T-cell (primary cell): Measurements from ENCODE around the gene CUTA. TPM values are rescaled to one million over a fixed set of nuclear protein-coding genes. Genes with fewer than 3 reads are reported as not detected.

Experiments used
- ATAC-seq, 4 experiments: fragments of 200-7000 bp in 3 of 4; fragments of 150-1000 bp in 1 of 4; cut with Tn5 transposase; replicated peaks in 1 of 4; 1 replicate in 3 of 4; 2 replicates in 1 of 4; pipeline ENCODE4 v1.10.0; 2021; ENCODE audit warnings: moderate library complexity in 3 of 4, mild to moderate bottlenecking in 2 of 4, moderate number of reproducible peaks in 1 of 4
- CTCF ChIA-PET, 2 donors: fragments of 300-600 bp; sonication (Branson Sonifier 250); formaldehyde crosslinking; loops; one replicate each; lab custom pipeline; 2022; ENCODE audit warnings: antibody characterized with exemption in 2 of 2; lab: Charles Lee
- POLR2A ChIA-PET, 2 donors: fragments of 300-600 bp; sonication (Branson Sonifier 250); formaldehyde crosslinking; loops; one replicate each; lab custom pipeline; 2022; ENCODE audit warnings: antibody characterized with exemption in 2 of 2; lab: Charles Lee
- DNase-seq, 35 experiments: peaks; one replicate each; pipeline versions ENCODE4 v3.0.0 to v3.0.0-alpha.2; 2013 to 2023
- H3K27ac ChIP-seq: one replicate; pipeline ENCODE4 v1.5.1; 2013; ENCODE audit warnings: low read length
- H3K27me3 ChIP-seq, 2 experiments: replicated peaks in 1 of 2; 1 replicate in 1 of 2; 2 replicates in 1 of 2; pipeline versions ENCODE4 v1.6.1 to v1.7.0; 2013; ENCODE audit warnings: low read length in 1 of 2, mixed read lengths in 1 of 2; ENCODE audit not compliant: control insufficient read depth in 2 of 2, insufficient read depth in 2 of 2; ENCODE audit errors: extremely low read depth in 1 of 2
- H3K36me3 ChIP-seq, 2 donors: 1 replicate in 1 of 2; 2 replicates in 1 of 2; pipeline versions ENCODE4 v1.6.1 to v1.7.0; 2013; ENCODE audit warnings: low read length in 1 of 2; ENCODE audit not compliant: control insufficient read depth in 2 of 2, insufficient read depth in 1 of 2; ENCODE audit errors: extremely low read depth in 1 of 2
- H3K4me1 ChIP-seq, 2 experiments: 1 replicate in 1 of 2; 2 replicates in 1 of 2; pipeline versions ENCODE4 v1.6.1 to v1.7.0; 2013; ENCODE audit warnings: low read length in 2 of 2, mixed read lengths in 1 of 2; ENCODE audit not compliant: insufficient read depth in 2 of 2, control insufficient read depth in 1 of 2; ENCODE audit errors: extremely low read depth in 1 of 2
- H3K4me3 ChIP-seq, 2 donors: 1 replicate in 1 of 2; 2 replicates in 1 of 2; pipeline versions ENCODE4 v1.5.1 to v1.7.0; 2013; ENCODE audit warnings: mild to moderate bottlenecking in 2 of 2, low read length in 1 of 2, moderate library complexity in 1 of 2; ENCODE audit not compliant: control insufficient read depth in 1 of 2; ENCODE audit errors: extremely low read depth in 1 of 2
- H3K9me3 ChIP-seq: 2 replicates; pipeline ENCODE4 v1.7.0; 2013
- H3K27ac Mint-ChIP-seq, 2 donors: one replicate each; pipeline ENCODE4 v1.8.0; 2020 to 2021; ENCODE audit warnings: mild to moderate bottlenecking in 2 of 2, mixed read lengths in 2 of 2
- H3K27me3 Mint-ChIP-seq, 2 donors: one replicate each; pipeline ENCODE4 v1.8.0; 2021 to 2022; ENCODE audit warnings: mixed read lengths in 2 of 2
- H3K36me3 Mint-ChIP-seq: one replicate; pipeline ENCODE4 v1.8.0; 2021; ENCODE audit warnings: mixed read lengths
- H3K4me1 Mint-ChIP-seq, 3 donors: one replicate each; pipeline ENCODE4 v1.8.0; 2020 to 2022; ENCODE audit warnings: mixed read lengths in 3 of 3, mild to moderate bottlenecking in 1 of 3
- H3K4me3 Mint-ChIP-seq, 3 donors: one replicate each; pipeline ENCODE4 v1.8.0; 2020 to 2022; ENCODE audit warnings: mild to moderate bottlenecking in 3 of 3, mixed read lengths in 3 of 3, moderate library complexity in 3 of 3
- H3K9me3 Mint-ChIP-seq, 3 donors: one replicate each; pipeline ENCODE4 v1.8.0; 2020 to 2022; ENCODE audit warnings: mixed read lengths in 3 of 3
- WGBS: methylation state at CpG from one replicate; pipeline ENCODE4 v1.1.5; 2013; ENCODE audit warnings: missing lambda C conversion rate; ENCODE audit not compliant: insufficient coverage; 5-methylcytosine and 5-hydroxymethylcytosine counted together
- total RNA-seq, 35 experiments: library from RNA in 6 of 35; stranded (reverse) in 6 of 35; fragments of 120-200 nt in 1 of 35; gene quantifications; one replicate each; pipeline versions ENCODE4 v1.2.1 to v1.2.4 and lab custom pipeline; 2013 to 2026

Gene CUTA
- total RNA-seq, 5 donors from 2014 or later (not counting 1 experiment from before 2014, with no cell fraction given), result 169 to 184 (median 176) TPM

DNA sequence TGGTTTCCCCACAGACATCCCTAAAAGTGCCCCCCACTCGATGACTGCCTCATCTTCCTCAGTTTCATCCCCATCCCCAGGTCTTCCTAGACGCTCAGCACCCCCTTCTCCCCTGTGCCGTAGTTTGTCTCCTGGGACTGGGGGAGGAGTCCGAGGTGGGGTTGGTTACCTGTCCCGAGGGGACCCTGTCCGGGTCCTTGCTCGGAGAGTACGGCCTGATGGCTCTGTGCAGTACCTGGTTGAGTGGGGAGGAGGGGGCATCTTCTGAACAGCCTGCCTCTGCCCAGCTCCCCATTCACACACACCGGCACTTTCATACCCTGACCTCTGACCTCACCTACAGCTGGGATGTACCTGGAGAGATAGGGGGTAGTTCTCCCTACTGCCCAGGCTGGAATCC lies 2.1 kb downstream of the CUTA start:
- Histone ChIP-seq H3K9me3 (no peaks in the 10 kb centered on the region), H3K27me3 (no peaks in the 10 kb centered on the region), H3K4me1 (peaks cover 23 to 90% of the 10 kb centered on the region in 2 experiments), H3K4me3 (no peak overlapping the region), H3K36me3 (peaks cover 0 to 49% of the 10 kb centered on the region in 2 donors), H3K27ac (peak overlapping the region; percentile 98)
- Mint-ChIP-seq H3K4me1 (peaks cover 76 to 87% (median 81%) of the 10 kb centered on the region in 3 donors), H3K36me3 (peaks cover 35% of the 10 kb centered on the region), H3K4me3 (peak overlapping the region; percentile 18 to 94 (median 61)), H3K9me3 (no peaks in the 10 kb centered on the region), H3K27me3 (no peaks in the 10 kb centered on the region), H3K27ac (peak overlapping the region; percentile 55 to 96)
- no CpG with 5 or more reads among the region's 9 CpGs for WGBS
- CTCF ChIA-PET, result interaction anchor here in 1 of 2 donors (1.0 kb wide), 1 partner anchor 11 kb away, joined by 3 read pairs; no protein-coding TSS in a partner anchor
- DNase-seq (no peak), ATAC-seq (no peak)
- POLR2A ChIA-PET, result no interaction called here

DNA sequence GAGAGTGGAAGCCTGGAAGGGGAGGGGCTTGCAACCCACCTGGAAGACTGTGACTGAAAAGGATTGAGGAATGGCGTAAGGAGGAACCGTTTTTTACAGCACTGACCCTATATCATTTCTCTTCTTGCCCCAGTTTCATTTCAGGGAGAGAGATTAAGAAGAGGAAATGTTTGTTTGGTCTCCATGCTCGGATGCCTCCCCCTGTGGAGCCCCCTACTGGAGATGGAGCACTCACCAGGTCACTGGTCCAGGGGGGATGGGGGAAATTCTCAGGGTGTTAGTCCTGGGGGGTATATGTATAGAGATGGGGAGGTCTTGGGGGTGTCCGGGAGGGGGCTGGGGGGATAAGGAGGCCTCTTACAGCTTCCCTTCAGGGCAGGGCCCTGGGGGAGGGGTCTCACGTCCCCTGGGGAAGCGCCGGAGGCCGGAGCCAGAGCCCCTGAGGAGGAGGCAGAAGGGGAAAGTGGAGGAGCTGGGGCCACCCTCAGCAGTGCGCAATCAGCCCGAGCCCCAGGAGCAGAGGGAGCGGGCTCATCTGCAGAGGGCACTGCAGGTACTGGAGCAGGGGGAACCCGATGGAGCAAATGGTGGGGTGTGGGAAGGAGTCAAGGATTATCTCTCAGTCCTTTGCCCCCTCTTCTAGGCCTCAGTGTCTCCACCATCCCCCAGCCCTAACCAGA lies 3.2 kb downstream of the CUTA start:
- DNase-seq (peak in 2 of 35 experiments; percentile 19 to 42), ATAC-seq (no peak)
- no peaks in the 10 kb centered on the region for H3K9me3 Mint-ChIP-seq
- POLR2A ChIA-PET, result interaction anchor here in 1 of 2 donors (0.6 kb wide), 1 partner anchor 97 kb away, joined by 5 read pairs; no protein-coding TSS in a partner anchor
- CTCF ChIA-PET, result no interaction called here
- 81% methylated on average over 5 of the region's 12 CpGs for WGBS
- no peak overlapping the region for H3K27ac ChIP-seq
- no peaks in the 10 kb centered on the region for H3K9me3 ChIP-seq
- H3K36me3 Mint-ChIP-seq, result peaks cover 35% of the 10 kb centered on the region
- peaks cover 75 to 83% (median 81%) of the 10 kb centered on the region in 3 donors for H3K4me1 Mint-ChIP-seq
- H3K36me3 ChIP-seq, result peaks cover 0 to 49% of the 10 kb centered on the region in 2 donors
- peaks cover 23 to 86% of the 10 kb centered on the region in 2 experiments for H3K4me1 ChIP-seq
- peak overlapping the region in 2 of 3 donors; percentile 25 to 94 for H3K4me3 Mint-ChIP-seq
- H3K4me3 ChIP-seq, result no peak overlapping the region
- no peaks in the 10 kb centered on the region for H3K27me3 Mint-ChIP-seq
- H3K27ac Mint-ChIP-seq, result peak overlapping the region in 1 of 2 donors; percentile 44
- no peaks in the 10 kb centered on the region for H3K27me3 ChIP-seq

DNA sequence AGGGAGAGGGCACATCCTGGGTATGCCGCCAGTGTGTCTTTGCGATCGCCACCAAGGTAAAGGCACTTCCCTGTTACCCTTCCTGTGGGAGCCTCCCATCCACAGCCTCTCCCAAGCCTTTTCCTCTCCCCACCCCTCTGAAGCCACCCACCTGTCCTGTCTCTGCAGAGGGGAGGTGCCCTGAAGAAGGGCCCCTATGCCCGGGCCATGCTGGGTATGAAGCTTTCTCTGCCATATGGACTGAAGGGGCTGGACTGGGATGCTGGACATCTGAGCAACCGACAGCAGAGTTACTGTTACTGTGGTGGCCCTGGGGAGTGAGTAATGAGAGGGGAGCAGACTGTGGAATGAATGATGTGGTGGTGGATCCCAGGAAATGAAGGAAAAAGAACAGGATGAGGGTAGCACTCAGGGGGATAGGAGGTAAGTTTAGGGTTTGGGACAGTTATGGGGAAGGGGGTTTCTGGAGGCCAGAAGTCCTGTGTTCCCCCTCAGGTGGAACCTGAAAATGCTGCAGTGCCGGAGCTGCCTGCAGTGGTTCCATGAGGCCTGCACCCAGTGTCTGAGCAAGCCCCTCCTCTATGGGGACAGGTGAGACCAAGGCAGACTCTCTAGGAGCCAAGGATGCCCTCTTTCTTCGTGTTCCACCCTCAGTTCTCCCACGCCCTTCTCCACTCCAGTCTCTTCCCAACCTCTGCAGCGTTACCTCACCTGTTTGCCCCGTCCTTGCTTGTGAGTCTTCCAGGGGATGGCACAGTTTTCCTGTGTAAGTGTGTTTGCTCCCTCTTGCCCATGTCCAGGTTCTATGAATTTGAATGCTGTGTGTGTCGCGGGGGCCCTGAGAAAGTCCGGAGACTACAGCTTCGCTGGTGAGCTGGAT lies 4.4 kb downstream of the CUTA start:
- Mint-ChIP-seq H3K36me3 (peaks cover 35% of the 10 kb centered on the region), H3K9me3 (no peaks in the 10 kb centered on the region), H3K4me1 (peaks cover 67 to 78% (median 76%) of the 10 kb centered on the region in 3 donors), H3K27me3 (no peaks in the 10 kb centered on the region), H3K4me3 (peak overlapping the region; percentile 32 to 94 (median 84)), H3K27ac (peak overlapping the region; percentile 78 to 83)
- Histone ChIP-seq H3K4me3 (no peak overlapping the region), H3K9me3 (no peaks in the 10 kb centered on the region), H3K27me3 (no peaks in the 10 kb centered on the region), H3K4me1 (peaks cover 14 to 79% of the 10 kb centered on the region in 2 experiments), H3K36me3 (peaks cover 0 to 49% of the 10 kb centered on the region in 2 donors), H3K27ac (peak overlapping the region; percentile 95)
- no peak for ATAC-seq
- no peak for DNase-seq
- WGBS, result 87% methylated on average over 4 of the region's 14 CpGs
- ChIA-PET POLR2A (interaction anchor here in 1 of 2 donors (0.6 kb wide), 1 partner anchor 96 kb away, joined by 5 read pairs; no protein-coding TSS in a partner anchor), CTCF (no interaction called here)

DNA sequence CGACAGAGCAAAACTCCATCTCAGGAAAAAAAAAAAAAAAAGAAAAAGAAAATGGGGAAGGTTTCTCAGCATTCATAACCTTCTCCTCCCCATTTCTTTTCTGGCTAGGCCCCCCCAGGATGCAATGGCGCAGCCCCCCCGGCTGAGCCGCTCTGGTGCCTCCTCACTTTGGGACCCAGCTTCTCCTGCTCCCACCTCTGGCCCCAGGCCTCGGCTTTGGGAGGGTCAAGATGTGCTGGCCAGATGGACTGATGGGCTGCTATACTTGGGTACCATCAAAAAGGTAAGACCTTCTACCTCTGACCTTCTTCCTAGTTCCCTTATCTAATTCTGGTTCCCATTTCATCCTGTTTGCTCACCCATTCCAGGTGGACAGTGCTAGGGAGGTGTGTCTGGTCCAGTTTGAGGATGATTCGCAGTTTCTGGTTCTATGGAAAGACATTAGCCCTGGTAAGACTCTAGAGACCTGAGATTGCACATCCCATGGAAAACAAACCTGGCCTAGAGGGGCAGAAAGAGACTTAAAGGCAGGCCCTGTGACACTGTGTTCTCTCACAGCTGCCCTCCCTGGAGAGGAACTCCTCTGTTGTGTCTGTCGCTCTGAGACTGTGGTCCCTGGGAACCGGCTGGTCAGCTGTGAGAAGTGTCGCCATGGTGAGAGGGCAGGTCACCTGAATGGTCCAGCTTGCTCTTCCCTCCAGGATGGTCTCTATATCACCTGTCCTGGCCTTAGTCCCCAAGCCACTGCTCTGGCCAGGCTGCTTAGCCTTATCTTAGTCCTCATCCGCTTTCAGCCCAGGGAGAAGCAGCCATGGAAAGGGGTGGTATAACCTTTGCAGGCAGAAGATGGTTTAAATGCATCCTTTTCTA lies 5.5 kb downstream of the CUTA start:
- POLR2A ChIA-PET, result interaction anchor here in 1 of 2 donors (0.6 kb wide), 1 partner anchor 15 kb away, joined by 4 read pairs; no protein-coding TSS in a partner anchor
- Mint-ChIP-seq H3K36me3 (peaks cover 35% of the 10 kb centered on the region), H3K4me3 (peak overlapping the region; percentile 84 to 94 (median 85)), H3K4me1 (peaks cover 62 to 72% (median 69%) of the 10 kb centered on the region in 3 donors), H3K27ac (peak overlapping the region; percentile 78 to 91), H3K9me3 (no peaks in the 10 kb centered on the region), H3K27me3 (no peaks in the 10 kb centered on the region)
- Histone ChIP-seq H3K36me3 (peaks cover 0 to 49% of the 10 kb centered on the region in 2 donors), H3K27ac (peak overlapping the region; percentile 95), H3K27me3 (no peaks in the 10 kb centered on the region), H3K4me1 (peaks cover 13 to 71% of the 10 kb centered on the region in 2 experiments), H3K4me3 (peak overlapping the region in 1 of 2 donors; percentile 90), H3K9me3 (no peaks in the 10 kb centered on the region)
- DNase-seq (no peak), ATAC-seq (no peak)
- WGBS, result 100% methylated on average over 3 of the region's 10 CpGs
- CTCF ChIA-PET, result no interaction called here

DNA sequence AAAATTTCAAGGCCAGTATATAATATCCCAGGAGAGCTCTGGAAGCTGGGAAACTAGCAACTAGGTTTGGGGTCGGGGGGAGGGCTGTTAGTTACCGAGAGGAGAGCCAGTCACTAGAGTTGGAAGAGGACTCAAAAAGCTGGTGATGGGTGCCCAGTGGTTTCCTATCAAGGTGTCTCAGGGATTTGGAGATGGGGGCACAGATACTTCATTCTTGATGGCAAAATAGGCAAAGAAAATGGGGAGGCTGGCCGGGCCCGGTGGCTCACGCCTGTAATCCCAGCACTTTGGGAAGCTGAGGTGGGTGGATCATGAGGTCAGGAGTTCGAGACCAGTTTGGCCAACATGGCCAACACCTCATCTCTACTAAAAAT lies 6.3 kb downstream of the CUTA start:
- Histone ChIP-seq H3K9me3 (no peaks in the 10 kb centered on the region), H3K36me3 (peaks cover 0 to 46% of the 10 kb centered on the region in 2 donors), H3K27ac (peak overlapping the region; percentile 95), H3K4me3 (peak overlapping the region; percentile 63 to 90), H3K27me3 (no peaks in the 10 kb centered on the region), H3K4me1 (peaks cover 5 to 64% of the 10 kb centered on the region in 2 experiments)
- H3K4me3 Mint-ChIP-seq, result peak overlapping the region; percentile 84 to 94 (median 85)
- peak in 1 of 35 experiments; percentile 20 for DNase-seq
- peak overlapping the region; percentile 91 for H3K27ac Mint-ChIP-seq
- ChIA-PET CTCF (no interaction called here), POLR2A (interaction anchor here (0.6 kb wide), 2 partner anchors 15 to 163 kb away, joined by 4 read pairs; no protein-coding TSS in a partner anchor)
- H3K36me3 Mint-ChIP-seq, result peaks cover 32% of the 10 kb centered on the region
- no peak for ATAC-seq
- H3K4me1 Mint-ChIP-seq, result peaks cover 55 to 64% (median 61%) of the 10 kb centered on the region in 3 donors
- 68% methylated on average over 3 of the region's 6 CpGs for WGBS
- no peaks in the 10 kb centered on the region for H3K9me3 Mint-ChIP-seq
- H3K27me3 Mint-ChIP-seq, result no peaks in the 10 kb centered on the region
